HCT116 (cell line): ENCODE measurements around the gene SDK1. TPM values are rescaled to one million over a fixed set of nuclear protein-coding genes. Genes with fewer than 3 reads are reported as not detected.

Experiments
- ATAC-seq: fragments of 200-7000 bp; cut with Tn5 transposase; 2 replicates; pipeline ENCODE4 v1.9.1; 2020; ENCODE audit warnings: mild to moderate bottlenecking, moderate library complexity
- BruUV-seq: library from RNA; stranded (reverse); fragments of 400-500 nt; replicated peaks from 2 replicates; lab custom pipeline; 2021; lab: Mats Ljungman, UMichigan
- CTCF ChIA-PET: fragments of 300-600 bp; sonication (Branson Sonifier 250); formaldehyde crosslinking; loops from one replicate; lab custom pipeline; 2021; ENCODE audit warnings: antibody characterized with exemption; lab: Charles Lee
- POLR2A ChIA-PET: fragments of 300-600, 350-600 bp; sonication (Branson Sonifier 250); formaldehyde crosslinking; loops from one replicate; lab custom pipeline; 2021; ENCODE audit warnings: antibody characterized with exemption; lab: Charles Lee
- RAD21 ChIA-PET, 2 experiments: fragments of 300-600 bp; sonication (Branson Sonifier 250); formaldehyde crosslinking; loops; one replicate each; lab custom pipeline; 2023; ENCODE audit warnings: low total read pairs in 2 of 2; ENCODE audit not compliant: uncharacterized antibody in 2 of 2, unreplicated experiment in 2 of 2, low non-redundant PET in 1 of 2; lab: Charles Lee
- DNase-seq: peaks from one replicate; pipeline ENCODE4 v3.0.0-alpha.2; 2010; ENCODE audit warnings: low read depth, low spot score
- H2AFZ ChIP-seq: fragments of 200-600 bp; shearing (Covaris generic), sonication (generic); 2 replicates; pipeline ENCODE4 v1.6.1; 2017; ENCODE audit warnings: low read depth, mixed run types, mixed read lengths, antibody characterized with exemption, low read length; ENCODE audit not compliant: poor library complexity, severe bottlenecking
- H3K27ac ChIP-seq: 2 replicates; pipeline ENCODE4 v1.5.1; 2012; ENCODE audit warnings: low read depth, low read length
- H3K27me3 ChIP-seq: fragments of 200-600 bp; sonication (generic); 2 replicates; pipeline ENCODE4 v1.6.1; 2016; ENCODE audit warnings: mixed run types, low read length, mixed read lengths; ENCODE audit not compliant: insufficient read depth
- H3K36me3 ChIP-seq, 2 experiments: fragments of 200-500 bp in 1 of 2; fragments of 200-600 bp in 1 of 2; sonication (Bioruptor generic) in 1 of 2; sonication (generic) in 1 of 2; 2 replicates each; pipeline versions ENCODE4 v1.5.1 to v1.6.1; 2014 to 2016; ENCODE audit warnings: low read length in 2 of 2, inconsistent platforms in 1 of 2, mixed read lengths in 1 of 2, mixed run types in 1 of 2; ENCODE audit not compliant: insufficient read depth in 2 of 2, control insufficient read depth in 1 of 2
- H3K4me1 ChIP-seq, 2 experiments: fragments of 200-600 bp in 1 of 2; sonication (generic) in 1 of 2; 2 replicates each; pipeline versions ENCODE4 v1.5.1 to v1.6.1; 2012 to 2017; ENCODE audit warnings: low read length in 2 of 2, inconsistent platforms in 1 of 2, mild to moderate bottlenecking in 1 of 2, mixed read lengths in 1 of 2, mixed run types in 1 of 2, moderate library complexity in 1 of 2; ENCODE audit not compliant: insufficient read depth in 2 of 2, control insufficient read depth in 1 of 2
- H3K4me2 ChIP-seq: fragments of 200-600 bp; sonication (generic); 2 replicates; pipeline ENCODE4 v1.6.1; 2017; ENCODE audit warnings: mixed run types, low read length, mixed read lengths
- H3K4me3 ChIP-seq, 2 experiments: fragments of 200-600 bp in 1 of 2; sonication (generic) in 1 of 2; replicated peaks in 1 of 2; 2 replicates each; pipeline ENCODE4 v1.5.1; 2011 to 2016; ENCODE audit warnings: low read length in 2 of 2, control low read depth in 1 of 2, low read depth in 1 of 2, mild to moderate bottlenecking in 1 of 2, mixed read lengths in 1 of 2, mixed run types in 1 of 2
- H3K79me2 ChIP-seq: fragments of 200-600 bp; sonication (generic); 2 replicates; pipeline ENCODE4 v1.6.1; 2017; ENCODE audit warnings: mild to moderate bottlenecking, mixed run types, low read length, moderate library complexity, mixed read lengths; ENCODE audit not compliant: insufficient read depth
- H3K9ac ChIP-seq: fragments of 200-600 bp; sonication (generic); 2 replicates; pipeline ENCODE4 v1.6.1; 2016; ENCODE audit warnings: low read length, mixed read lengths
- H3K9me2 ChIP-seq: fragments of 200-600 bp; sonication (generic), shearing (Covaris generic); 2 replicates; pipeline ENCODE4 v1.6.1; 2017; ENCODE audit warnings: mixed run types, mild to moderate bottlenecking, moderate library complexity; ENCODE audit not compliant: insufficient read depth
- H3K9me3 ChIP-seq, 2 experiments: fragments of 200-500 bp in 1 of 2; fragments of 200-600 bp in 1 of 2; sonication (Bioruptor generic) in 1 of 2; sonication (generic) in 1 of 2; 2 replicates each; pipeline ENCODE4 v1.6.1; 2014 to 2017; ENCODE audit warnings: low read length in 2 of 2, mixed read lengths in 2 of 2, inconsistent platforms in 1 of 2, low read depth in 1 of 2, mild to moderate bottlenecking in 1 of 2, mixed run types in 1 of 2, moderate library complexity in 1 of 2; ENCODE audit not compliant: control insufficient read depth in 1 of 2, insufficient read depth in 1 of 2
- H4K20me1 ChIP-seq: fragments of 200-600 bp; sonication (generic), shearing (Covaris generic); 2 replicates; pipeline ENCODE4 v1.6.1; 2017; ENCODE audit warnings: mixed run types, mild to moderate bottlenecking, moderate library complexity; ENCODE audit not compliant: insufficient read depth
- ATF3 ChIP-seq: IDR thresholded peaks from 2 replicates; pipeline ENCODE4 v1.6.1; 2012
- CBX3 ChIP-seq: IDR thresholded peaks from 2 replicates; pipeline ENCODE4 v1.6.1; 2012; ENCODE audit warnings: low read depth
- CEBPB ChIP-seq: IDR thresholded peaks from 2 replicates; pipeline ENCODE4 v1.6.1; 2012; ENCODE audit warnings: low read depth
- EGR1 ChIP-seq: IDR thresholded peaks from 2 replicates; pipeline ENCODE4 v1.6.1; 2012; ENCODE audit warnings: low read depth
- EZH2phosphoT487 ChIP-seq: fragments of 200-600 bp; IDR thresholded peaks from 2 replicates; pipeline ENCODE4 v1.6.1; 2018; ENCODE audit warnings: antibody characterized with exemption, borderline replicate concordance
- FOSL1 ChIP-seq: IDR thresholded peaks from 2 replicates; pipeline ENCODE4 v1.6.1; 2012; ENCODE audit warnings: low read depth
- POLR2A ChIP-seq: IDR thresholded peaks from 2 replicates; pipeline ENCODE4 v1.7.0; 2011; ENCODE audit warnings: borderline replicate concordance; ENCODE audit not compliant: insufficient read depth, insufficient read length; ENCODE audit errors: extremely low read depth
- POLR2AphosphoS5 ChIP-seq: IDR thresholded peaks from 2 replicates; pipeline ENCODE4 v1.6.1; 2011; ENCODE audit warnings: mild to moderate bottlenecking, low read depth, low read length, moderate library complexity
- REST ChIP-seq: IDR thresholded peaks from 2 replicates; pipeline ENCODE4 v1.6.1; 2012; ENCODE audit warnings: low read depth
- SIN3A ChIP-seq: IDR thresholded peaks from 2 replicates; pipeline ENCODE4 v1.6.1; 2012; ENCODE audit warnings: low read depth
- SRF ChIP-seq: IDR thresholded peaks from 2 replicates; pipeline ENCODE4 v1.6.1; 2012; ENCODE audit warnings: low read depth
- ZBTB33 ChIP-seq: IDR thresholded peaks from 2 replicates; pipeline ENCODE4 v1.6.1; 2011; ENCODE audit warnings: mild to moderate bottlenecking, low read length, moderate library complexity; ENCODE audit not compliant: insufficient replicate concordance; ENCODE audit errors: extremely low read depth
- ZFX ChIP-seq: fragments of 450-650 bp; IDR thresholded peaks from 2 replicates; pipeline ENCODE4 v1.6.1; 2017
- ZNF274 ChIP-seq: fragments of 200-500 bp; sonication (Bioruptor generic); IDR thresholded peaks from 2 replicates; pipeline ENCODE4 v1.6.1; 2014; ENCODE audit warnings: mild to moderate bottlenecking, low read depth, low read length, inconsistent platforms
- intact Hi-C: fragments of 100-400 bp; cut with micrococcal nuclease; formaldehyde crosslinking; loops from 2 replicates; pipeline ENCODE4 v1.10.0; 2022
- total RNA-seq: library from RNA; stranded (reverse); gene quantifications from one replicate; pipeline ENCODE4 v1.2.1, GENCODE V29; 2021; ENCODE audit not compliant: unreplicated experiment

SDK1 gene
- total RNA-seq, 1 experiment from 2014 or later: 0.05 TPM

GRCh38 chr7:3551536-3551935 is 250.5 kb downstream of the SDK1 start:
- DNase-seq (no peak), ATAC-seq (no peak)
- Histone ChIP-seq H3K4me1 (no peaks in the 10 kb centered on the region), H3K27me3 (peaks cover 38% of the 10 kb centered on the region), H3K4me3 (no peak overlapping the region), H2AFZ (no peak overlapping the region), H3K4me2 (no peak overlapping the region), H3K36me3 (no peaks in the 10 kb centered on the region), H3K27ac (no peak overlapping the region), H3K9me3 (no peaks in the 10 kb centered on the region), H3K9ac (no peak overlapping the region), H4K20me1 (no peaks in the 10 kb centered on the region), H3K79me2 (no peaks in the 10 kb centered on the region), H3K9me2 (no peaks in the 10 kb centered on the region)
- CTCF ChIA-PET: no interaction called here
- POLR2A ChIA-PET: no interaction called here
- intact Hi-C loops: no loop called here
- RAD21 ChIA-PET: no interaction called here
- no TSS peak for BruUV-seq
- TF ChIP-seq ZFX (no peak), CBX3 (no peak), EGR1 (no peak), POLR2AphosphoS5 (no peak), ATF3 (no peak), ZBTB33 (no peak)

GRCh38 chr7:3552499-3552898 is 251.4 kb downstream of the SDK1 start:
- Histone ChIP-seq H3K4me2 (no peak overlapping the region), H3K27me3 (peaks cover 35% of the 10 kb centered on the region), H3K9me2 (no peaks in the 10 kb centered on the region), H3K79me2 (no peaks in the 10 kb centered on the region), H3K4me1 (no peaks in the 10 kb centered on the region), H3K9me3 (no peaks in the 10 kb centered on the region), H2AFZ (no peak overlapping the region), H3K9ac (no peak overlapping the region), H3K36me3 (no peaks in the 10 kb centered on the region), H3K4me3 (no peak overlapping the region), H4K20me1 (no peaks in the 10 kb centered on the region), H3K27ac (no peak overlapping the region)
- POLR2A ChIA-PET: no interaction called here
- RAD21 ChIA-PET: no interaction called here
- ATAC-seq (no peak), DNase-seq (no peak)
- intact Hi-C loops: no loop called here
- CTCF ChIA-PET: no interaction called here
- no TSS peak for BruUV-seq
- TF ChIP-seq REST (no peak), ZFX (no peak), ATF3 (no peak), SRF (no peak), SIN3A (no peak), ZNF274 (no peak), POLR2A (no peak), FOSL1 (no peak), EZH2phosphoT487 (no peak), CEBPB (no peak)
